Stimulated activated CD4-positive, alpha-beta T cell treated with anti-CD3 and anti-CD28 coated beads, Interleukin-12 subunit alpha, Interleukin-12 subunit beta, amount 100 ng/mL, for 4 hours (primary cell): ENCODE results near the gene FOXD4L4.
"Not testable (repeated sequence)": the region's sequence is repeated elsewhere in the genome, so short reads cannot be mapped to it uniquely, and the experiment has no call there.

Experiments
- DNase-seq: peaks from one replicate; pipeline ENCODE4 v3.0.0-alpha.2; 2020

Gene FOXD4L4

GRCh38 chr9:65737096-65737564 lies at the start of gene FOXD4L4:
FOXD4L4 (plus strand) TSS chr9:65737146; CDS start chr9:65737146, 0 bp downstream.
- DNase-seq, result not testable (repeated sequence)

GRCh38 chr9:65703550-65703949 lies 33.4 kb upstream of the FOXD4L4 start:
- not testable (repeated sequence) for DNase-seq

- DNase-seq, result not testable (repeated sequence)
Observed at GRCh38 chr9:65714445-65714844, 22.5 kb upstream of the FOXD4L4 start.

GRCh38 chr9:65738133-65738532 lies 1.2 kb downstream of the FOXD4L4 start:
- not testable (repeated sequence) for DNase-seq
